ENCODE results near the gene ITGA7.

DNA sequence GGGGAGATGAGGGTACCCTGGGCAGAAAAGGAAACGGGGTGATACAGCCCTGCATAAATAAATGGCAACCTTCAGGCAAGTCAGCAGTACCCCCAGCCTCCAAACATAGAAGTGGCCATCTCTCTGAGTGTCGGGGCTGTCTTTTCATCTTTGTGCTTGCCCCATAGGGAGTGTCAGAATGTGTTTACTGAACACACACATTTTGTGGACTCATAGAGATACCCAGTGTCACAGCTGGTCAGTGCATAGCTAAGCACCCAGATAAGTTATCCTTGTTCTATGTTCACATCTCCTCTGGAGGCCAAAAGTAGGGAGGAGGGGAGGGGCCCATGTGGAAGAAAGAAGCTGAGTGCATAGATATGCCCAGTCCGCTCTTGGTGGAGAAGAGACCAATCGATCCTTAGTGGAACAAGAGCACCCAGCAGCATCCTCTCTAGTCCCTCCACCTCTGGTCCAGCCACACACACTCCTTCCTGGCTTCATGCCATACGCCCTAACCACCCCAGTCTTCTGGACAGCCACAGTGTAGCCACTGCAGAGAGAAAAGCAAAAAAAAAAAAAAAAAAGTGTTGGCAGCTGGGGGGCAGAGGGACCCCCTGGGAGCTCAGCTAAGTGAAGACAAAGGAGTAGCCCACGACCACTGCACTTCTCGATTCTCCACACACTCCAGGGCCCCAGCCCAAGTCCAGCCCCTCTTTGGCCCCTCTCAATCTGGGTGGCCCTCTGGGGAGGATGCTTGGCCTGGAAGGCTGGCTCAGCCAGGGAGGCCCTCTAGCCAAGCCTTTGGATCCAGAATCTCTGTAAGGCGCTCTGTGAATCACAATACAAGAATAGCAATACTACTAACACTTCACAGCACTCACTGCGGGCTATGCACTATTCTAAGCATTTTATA, 2.6 kb downstream of the ITGA7 start:
- TF ChIP-seq, protein P1, sequence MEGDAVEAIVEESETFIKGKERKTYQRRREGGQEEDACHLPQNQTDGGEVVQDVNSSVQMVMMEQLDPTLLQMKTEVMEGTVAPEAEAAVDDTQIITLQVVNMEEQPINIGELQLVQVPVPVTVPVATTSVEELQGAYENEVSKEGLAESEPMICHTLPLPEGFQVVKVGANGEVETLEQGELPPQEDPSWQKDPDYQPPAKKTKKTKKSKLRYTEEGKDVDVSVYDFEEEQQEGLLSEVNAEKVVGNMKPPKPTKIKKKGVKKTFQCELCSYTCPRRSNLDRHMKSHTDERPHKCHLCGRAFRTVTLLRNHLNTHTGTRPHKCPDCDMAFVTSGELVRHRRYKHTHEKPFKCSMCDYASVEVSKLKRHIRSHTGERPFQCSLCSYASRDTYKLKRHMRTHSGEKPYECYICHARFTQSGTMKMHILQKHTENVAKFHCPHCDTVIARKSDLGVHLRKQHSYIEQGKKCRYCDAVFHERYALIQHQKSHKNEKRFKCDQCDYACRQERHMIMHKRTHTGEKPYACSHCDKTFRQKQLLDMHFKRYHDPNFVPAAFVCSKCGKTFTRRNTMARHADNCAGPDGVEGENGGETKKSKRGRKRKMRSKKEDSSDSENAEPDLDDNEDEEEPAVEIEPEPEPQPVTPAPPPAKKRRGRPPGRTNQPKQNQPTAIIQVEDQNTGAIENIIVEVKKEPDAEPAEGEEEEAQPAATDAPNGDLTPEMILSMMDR (IDR thresholded peaks at IDR 0.05) = no peak
- TF ChIP-seq POLR2A (IDR thresholded peaks at IDR 0.05) = no peak
